ENCODE results near the gene PDE4B. TPM values are rescaled to one million over a fixed set of nuclear protein-coding genes. Genes with fewer than 3 reads are reported as not detected.

PDE4B gene
- total RNA-seq, 1 donor from 2014 or later: 29.0 TPM

GRCh38 chr1:65958561-65959350, 166.1 kb downstream of the PDE4B start:
- H3K36me3 ChIP-seq: no peaks in the 10 kb centered on the region
- intact Hi-C loops (cut with DNase I): loop anchor here (5.0 kb wide), 1 partner anchor 489 kb away; no protein-coding TSS in a partner anchor
- H3K27me3 ChIP-seq: no peaks in the 10 kb centered on the region
- no peak for DNase-seq (ENCODE audit: extremely low spot score in 2 of 2)
- H3K4me1 ChIP-seq: no peaks in the 10 kb centered on the region
- H3K4me3 ChIP-seq: no peak overlapping the region
- no peak overlapping the region for H3K27ac ChIP-seq
- no peaks in the 10 kb centered on the region for H3K9me3 ChIP-seq
- no peak for TF ChIP-seq POLR2AphosphoS5 (IDR thresholded peaks at IDR 0.05; ENCODE audit: insufficient read depth in 1 of 2, low read depth in 1 of 2)
- no peak for TF ChIP-seq POLR2A (IDR thresholded peaks at IDR 0.05)
- TF ChIP-seq CTCF (IDR thresholded peaks at IDR 0.05): peak; percentile 65 to 94 (median 83)

- TF ChIP-seq POLR2AphosphoS5 (IDR thresholded peaks at IDR 0.05; ENCODE audit: insufficient read depth in 1 of 2, low read depth in 1 of 2): no peak
- TF ChIP-seq POLR2A (IDR thresholded peaks at IDR 0.05): no peak
- no peak for TF ChIP-seq CTCF (IDR thresholded peaks at IDR 0.05)
- H3K4me3 ChIP-seq: no peak overlapping the region
- H3K4me1 ChIP-seq: no peaks in the 10 kb centered on the region
- no peak for DNase-seq (ENCODE audit: extremely low spot score in 2 of 2)
- intact Hi-C loops (cut with DNase I): loop anchor here (2.0 to 5.0 kb wide), 2 partner anchors 283 to 487 kb away; no protein-coding TSS in a partner anchor
- H3K27ac ChIP-seq: no peak overlapping the region
- H3K9me3 ChIP-seq: no peaks in the 10 kb centered on the region
- no peaks in the 10 kb centered on the region for H3K27me3 ChIP-seq
- H3K36me3 ChIP-seq: no peaks in the 10 kb centered on the region
These were observed 167.3 kb downstream of the PDE4B start for GRCh38 chr1:65959896-65960567.

GRCh38 chr1:65963156-65963888, 170.6 kb downstream of the PDE4B start:
- intact Hi-C loops (cut with DNase I): no loop called here
- H3K27me3 ChIP-seq: no peaks in the 10 kb centered on the region
- H3K4me1 ChIP-seq: no peaks in the 10 kb centered on the region
- H3K4me3 ChIP-seq: no peak overlapping the region
- no peak overlapping the region for H3K27ac ChIP-seq
- no peaks in the 10 kb centered on the region for H3K36me3 ChIP-seq
- no peak for TF ChIP-seq CTCF (IDR thresholded peaks at IDR 0.05)
- no peak for TF ChIP-seq POLR2AphosphoS5 (IDR thresholded peaks at IDR 0.05; ENCODE audit: insufficient read depth in 1 of 2, low read depth in 1 of 2)
- TF ChIP-seq POLR2A (IDR thresholded peaks at IDR 0.05): no peak
- H3K9me3 ChIP-seq: no peaks in the 10 kb centered on the region
- DNase-seq (ENCODE audit: extremely low spot score in 2 of 2): no peak

- H3K4me1 ChIP-seq: no peaks in the 10 kb centered on the region
- H3K36me3 ChIP-seq: no peaks in the 10 kb centered on the region
- intact Hi-C loops (cut with DNase I): no loop called here
- no peak overlapping the region for H3K27ac ChIP-seq
- no peaks in the 10 kb centered on the region for H3K27me3 ChIP-seq
- no peak for DNase-seq (ENCODE audit: extremely low spot score in 2 of 2)
- H3K4me3 ChIP-seq: no peak overlapping the region
- no peak for TF ChIP-seq POLR2A (IDR thresholded peaks at IDR 0.05)
- no peak for TF ChIP-seq POLR2AphosphoS5 (IDR thresholded peaks at IDR 0.05; ENCODE audit: insufficient read depth in 1 of 2, low read depth in 1 of 2)
- TF ChIP-seq CTCF (IDR thresholded peaks at IDR 0.05): no peak
- H3K9me3 ChIP-seq: no peaks in the 10 kb centered on the region
These were observed 171.4 kb downstream of the PDE4B start for GRCh38 chr1:65964123-65964522.

Measured in vagina (tissue), 2 donors.